Erythroblast (primary cell): ENCODE results near the gene HSPA8.

Experiments
- GATA1 ChIP-seq: IDR thresholded peaks from 2 replicates; pipeline ENCODE4 v1.6.1; 2011; ENCODE audit warnings: low read depth, mild to moderate bottlenecking, control low read depth, low read length, moderate library complexity
- POLR2A ChIP-seq: IDR thresholded peaks from 2 replicates; pipeline ENCODE4 v1.6.1; 2011; ENCODE audit warnings: mild to moderate bottlenecking, low read length

DNA sequence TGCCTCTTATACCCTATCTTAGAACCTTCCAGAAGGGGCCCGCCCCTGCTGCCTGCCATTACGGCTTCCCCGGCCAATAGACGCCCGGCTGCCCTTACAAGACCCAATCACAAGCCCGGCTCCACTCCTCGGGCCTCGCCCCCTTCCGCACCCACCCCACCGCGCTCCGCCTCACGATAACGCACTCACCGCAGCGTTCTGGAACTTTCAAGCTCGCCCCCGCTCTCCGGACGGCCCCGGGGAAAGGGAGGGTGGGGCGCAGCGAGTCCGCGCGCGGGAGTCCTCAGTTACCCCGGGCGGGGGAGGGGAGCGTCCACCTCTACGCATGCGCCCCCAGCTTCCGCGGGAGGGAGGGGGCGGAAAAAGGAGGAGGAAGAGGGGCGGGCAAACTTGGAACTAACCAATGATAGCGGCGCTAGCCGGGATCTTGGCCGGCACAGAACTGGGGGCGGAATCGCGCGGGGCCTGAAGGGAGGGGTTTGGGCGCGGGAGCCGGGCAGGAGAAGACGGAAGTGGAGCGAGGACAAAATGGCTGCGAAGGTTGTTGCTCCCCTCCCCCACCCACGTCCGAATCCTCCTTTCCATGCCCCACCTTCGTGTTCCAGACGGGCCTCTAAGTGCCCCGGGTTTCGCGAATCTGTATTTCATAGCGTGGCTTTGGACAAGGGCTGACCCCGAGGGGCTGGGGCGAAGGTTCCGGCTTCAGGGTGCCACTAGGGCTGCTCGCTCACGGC lies 389 bp upstream of the HSPA8 start:
- TF ChIP-seq POLR2A, result peak; percentile 75
- no peak for TF ChIP-seq GATA1
